HL-60 (cell line): Measurements from ENCODE around the gene CLDN7.

Experiments
- DNase-seq, 2 experiments: peaks; one replicate each; pipeline ENCODE4 v3.0.0-alpha.2; 2010 to 2020; ENCODE audit warnings: low read depth in 1 of 2, low spot score in 1 of 2
- H3K27ac ChIP-seq: fragments of 250-450 bp; sonication (Bioruptor Pico); replicated peaks from 2 replicates; pipeline ENCODE4 v1.5.1; 2020; ENCODE audit warnings: mild to moderate bottlenecking, moderate library complexity
- H3K27me3 ChIP-seq: fragments of 250-450 bp; sonication (Bioruptor Pico); 2 replicates; pipeline ENCODE4 v1.5.1; 2021; ENCODE audit warnings: mild to moderate bottlenecking, moderate library complexity; ENCODE audit not compliant: insufficient read depth, poor library complexity, severe bottlenecking
- H3K4me3 ChIP-seq: replicated peaks from 2 replicates; pipeline ENCODE4 v1.5.1; 2011; ENCODE audit warnings: mild to moderate bottlenecking, control low read depth, low read length; ENCODE audit not compliant: insufficient read depth
- CTCF ChIP-seq: IDR thresholded peaks from one replicate; pipeline ENCODE4 v1.5.1; 2011; ENCODE audit warnings: low read length, control low read depth, inconsistent platforms; ENCODE audit not compliant: insufficient read depth
- GABPA ChIP-seq: IDR thresholded peaks from 2 replicates; pipeline ENCODE4 v1.6.1; 2012; ENCODE audit warnings: low read depth
- POLR2AphosphoS5 ChIP-seq: IDR thresholded peaks from 2 replicates; pipeline ENCODE4 v1.6.1; 2012; ENCODE audit warnings: low read depth
- REST ChIP-seq: IDR thresholded peaks from 2 replicates; pipeline ENCODE4 v1.6.1; 2012; ENCODE audit warnings: low read depth; ENCODE audit not compliant: insufficient replicate concordance
- SPI1 ChIP-seq: IDR thresholded peaks from 2 replicates; pipeline ENCODE4 v1.6.1; 2012; ENCODE audit warnings: low read depth, mild to moderate bottlenecking, borderline replicate concordance

Gene CLDN7

GRCh38 chr17:7241783-7242716, 20.2 kb downstream of the CLDN7 start, which contains the start of gene GABARAP:
GABARAP (minus strand) TSS chr17:7242449; CDS start chr17:7242330, 119 bp downstream.
- H3K27me3 ChIP-seq = no peaks in the 10 kb centered on the region
- DNase-seq = peak; percentile 68 to 83
- peak within 1 kb of the TSS; percentile 96 for H3K27ac ChIP-seq
- peak within 1 kb of the TSS; percentile 71 for H3K4me3 ChIP-seq
- TF ChIP-seq REST (no peak), SPI1 (peak; percentile 75)

GRCh38 chr17:7241090-7241733, 21.1 kb downstream of the CLDN7 start:
- Histone ChIP-seq H3K27me3 (no peaks in the 10 kb centered on the region), H3K27ac (peak overlapping the region; percentile 96), H3K4me3 (peak overlapping the region; percentile 71)
- DNase-seq = no peak
- TF ChIP-seq POLR2AphosphoS5 (no peak), CTCF (no peak)

GRCh38 chr17:7240375-7240774, 21.9 kb downstream of the CLDN7 start:
- DNase-seq = peak in 1 of 2 experiments; percentile 28
- TF ChIP-seq REST = no peak
- TF ChIP-seq GABPA = no peak
- TF ChIP-seq SPI1 = no peak
- no peak for TF ChIP-seq CTCF
- TF ChIP-seq POLR2AphosphoS5 = no peak
- Histone ChIP-seq H3K27me3 (no peaks in the 10 kb centered on the region), H3K4me3 (peak overlapping the region; percentile 71), H3K27ac (peak overlapping the region; percentile 96)
